ENCODE data around the gene TTC1.
"Not testable (repeated sequence)": the region's sequence is repeated elsewhere in the genome, so short reads cannot be mapped to it uniquely, and the experiment has no call there.

The TTC1 gene

DNA sequence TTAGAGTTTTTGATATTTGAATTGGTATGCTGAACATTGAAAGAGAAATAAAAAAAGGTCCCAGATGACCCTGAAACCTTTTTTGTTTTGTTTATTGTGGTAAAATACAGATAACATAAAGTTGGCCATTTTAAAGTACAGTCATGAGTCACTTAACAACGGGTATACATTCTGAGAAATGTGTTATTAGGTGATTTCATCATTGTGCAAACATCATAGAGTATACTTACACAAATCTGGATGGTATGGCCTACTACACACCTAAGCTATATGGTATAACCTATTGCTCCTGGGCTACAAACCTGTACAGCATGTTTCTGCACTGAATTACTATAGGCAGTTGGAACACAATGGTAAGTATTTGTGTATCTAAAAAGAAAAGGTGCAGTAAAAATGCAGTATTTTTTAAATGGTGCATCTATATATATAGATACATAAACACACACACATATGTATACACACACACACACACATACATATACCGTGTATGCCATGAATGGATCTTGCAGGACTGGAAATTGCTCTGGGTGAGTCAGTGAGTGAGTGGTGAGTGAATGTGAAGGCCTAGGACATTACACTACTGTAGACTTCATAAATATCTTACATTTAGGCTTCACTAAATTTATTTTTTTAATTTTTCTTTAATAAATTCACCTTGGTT lies 31.0 kb downstream of the TTC1 start:
- DNase-seq (ENCODE audit: low read depth in 3 of 3): no peak

DNA sequence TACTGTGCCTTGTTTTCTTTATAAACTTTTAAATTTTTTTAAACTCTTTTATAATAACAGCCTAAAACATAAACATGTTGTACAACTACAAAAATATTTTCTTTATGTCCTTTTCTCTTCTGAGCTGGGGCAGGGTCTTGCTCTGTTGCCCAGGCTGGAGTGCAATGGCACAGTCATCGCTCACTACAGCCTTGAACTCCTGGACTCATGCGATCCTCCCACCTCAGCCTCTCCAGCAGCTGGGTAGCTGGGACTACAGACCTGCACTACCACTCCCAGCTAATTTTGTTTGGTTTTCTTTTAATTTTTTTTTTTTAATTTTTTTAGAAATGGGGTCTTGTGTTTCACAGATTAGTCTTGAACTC lies 31.5 kb downstream of the TTC1 start:
- DNase-seq (ENCODE audit: low read depth in 3 of 3): no peak

- no peak for DNase-seq (ENCODE audit: low read depth in 3 of 3)
Observed at GRCh38 chr5:160042671-160043070, 33.7 kb downstream of the TTC1 start.

DNA sequence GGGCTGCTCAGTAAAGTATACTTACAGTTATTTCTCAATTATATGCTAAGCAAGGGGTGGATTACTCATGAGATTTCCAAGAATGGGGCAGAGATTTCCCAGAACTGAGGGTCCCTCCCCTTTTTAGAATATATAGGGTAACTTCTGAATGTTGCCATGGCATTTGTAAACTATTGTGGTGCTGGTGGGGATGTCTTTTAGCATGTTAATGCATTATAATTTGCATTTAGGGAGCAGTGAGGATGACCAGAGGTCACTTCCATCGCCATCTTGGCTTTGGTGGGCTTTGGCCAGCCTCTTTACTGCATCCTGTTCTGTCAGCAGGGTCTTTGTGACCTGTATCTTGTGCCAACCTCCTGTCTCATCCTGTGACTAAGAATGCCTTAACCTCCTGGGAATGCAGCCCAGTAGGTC lies 35.5 kb downstream of the TTC1 start:
- DNase-seq (ENCODE audit: low read depth in 3 of 3): no peak

DNA sequence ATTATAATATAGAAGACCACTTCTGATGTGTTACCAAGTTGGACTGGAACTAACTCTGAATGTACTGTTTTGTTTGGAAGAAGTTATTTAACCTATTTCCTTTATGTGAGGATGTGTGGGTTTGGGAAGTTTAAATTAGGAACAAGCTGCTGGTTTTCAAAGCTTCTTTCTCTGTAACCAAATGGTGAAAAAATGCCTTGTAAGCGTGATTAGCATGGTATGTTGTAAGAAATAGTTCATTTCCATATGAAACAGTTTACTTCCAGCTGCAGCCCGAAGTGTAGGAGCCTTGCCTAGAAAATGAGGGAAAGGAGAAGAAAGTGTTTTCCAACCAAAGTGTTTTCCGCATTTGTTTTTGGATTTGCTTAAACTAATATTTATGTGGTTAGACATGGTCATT lies 36.0 kb downstream of the TTC1 start:
- DNase-seq (ENCODE audit: low read depth in 3 of 3): no peak

DNA sequence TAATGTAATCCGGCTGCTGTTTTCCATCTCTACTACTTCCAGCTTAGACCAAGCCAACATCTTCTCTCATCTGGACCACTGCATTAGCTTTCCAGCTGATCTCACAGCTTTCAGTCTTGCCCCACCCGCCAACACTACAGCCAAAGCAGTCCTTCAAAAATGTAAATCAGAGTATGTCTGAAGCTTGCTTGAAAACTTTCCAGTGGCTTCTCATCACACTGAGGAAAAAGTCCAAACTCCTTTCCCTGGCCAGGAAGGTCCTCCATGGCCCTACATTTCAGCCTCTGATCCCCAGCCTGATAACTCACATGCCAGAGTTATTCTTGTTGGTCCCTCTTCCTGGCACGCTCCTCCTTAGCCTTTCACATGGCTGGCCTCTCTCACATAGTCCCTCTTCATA lies 38.5 kb downstream of the TTC1 start:
- no peak for DNase-seq (ENCODE audit: low read depth in 3 of 3)

DNA sequence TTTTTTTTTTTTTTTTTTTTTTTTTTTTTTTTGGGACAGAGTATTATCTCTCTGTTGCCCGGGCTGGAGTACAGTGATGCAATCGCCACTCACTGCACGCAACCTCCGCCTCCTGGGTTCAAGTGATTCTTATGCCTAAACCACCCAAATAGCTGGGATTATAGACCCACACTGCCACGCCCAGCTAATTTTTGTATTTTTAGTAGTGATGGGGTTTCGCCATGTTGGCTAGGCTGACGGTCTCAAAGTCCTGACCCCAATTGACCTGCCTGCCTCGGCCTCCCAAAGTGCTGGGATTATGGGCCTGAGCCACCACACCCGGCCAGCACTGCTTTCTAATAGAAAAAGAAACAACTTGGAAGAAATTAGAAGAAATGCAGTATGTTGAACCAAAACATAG lies 39.2 kb downstream of the TTC1 start:
- no peak for DNase-seq (ENCODE audit: low read depth in 3 of 3)

DNA sequence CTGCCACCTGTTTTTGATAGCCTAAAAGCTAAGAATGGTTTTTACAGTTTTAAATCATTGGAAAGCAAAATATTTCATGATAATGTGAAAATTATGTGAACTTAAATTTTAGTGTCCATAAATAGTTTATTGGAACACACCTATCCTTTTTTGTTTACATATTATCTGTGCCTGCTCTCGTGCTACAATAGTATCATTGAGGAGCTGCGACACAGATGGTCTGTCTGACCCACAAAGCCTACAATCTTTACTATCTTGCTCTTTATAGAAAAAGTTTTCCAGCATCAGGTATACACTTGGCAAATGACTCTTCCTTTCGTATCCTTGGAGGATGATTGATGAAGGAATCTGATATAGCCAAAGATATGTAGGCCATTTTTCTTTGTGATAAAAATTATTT lies 40.2 kb downstream of the TTC1 start:
- DNase-seq (ENCODE audit: low read depth in 3 of 3): no peak

DNA sequence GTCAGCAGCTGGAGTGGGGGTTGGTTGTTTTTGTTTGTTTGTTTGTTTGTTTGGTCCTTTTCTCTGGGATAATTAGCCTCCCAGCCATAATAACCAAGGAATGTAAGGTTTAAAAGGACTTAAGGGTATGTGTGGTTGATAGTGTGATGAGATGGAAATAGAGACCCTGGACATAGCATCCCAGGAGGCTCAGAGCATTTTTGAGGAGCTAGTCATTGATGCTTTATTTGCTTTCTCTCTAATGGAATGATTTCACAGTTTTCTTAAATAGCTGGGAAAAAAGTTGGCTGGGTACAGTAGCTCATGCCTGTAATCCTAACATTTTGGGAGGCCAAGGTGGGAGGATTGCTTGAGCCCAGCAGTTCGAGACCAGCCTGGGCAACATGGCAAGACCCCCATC lies 45.1 kb downstream of the TTC1 start:
- no peak for DNase-seq (ENCODE audit: low read depth in 3 of 3)

DNA sequence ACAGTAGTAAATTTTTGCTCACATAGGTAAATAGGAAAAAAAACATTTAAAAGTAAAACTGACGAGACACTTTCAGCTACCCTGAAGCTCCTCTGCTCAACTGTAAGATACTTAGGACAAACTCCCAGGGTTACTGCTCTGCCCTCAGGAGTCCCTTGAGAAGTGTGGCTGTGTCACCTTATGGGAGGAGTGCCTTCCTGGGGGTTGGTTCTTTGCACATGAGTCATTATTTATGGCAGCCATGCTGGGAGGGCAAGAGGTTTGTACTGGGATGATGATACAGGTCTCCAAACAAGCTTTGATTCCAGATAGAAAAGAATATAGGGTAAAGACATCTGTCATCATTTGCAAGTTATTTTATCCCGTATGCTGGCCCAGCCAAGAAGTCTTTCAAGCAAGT lies 45.9 kb downstream of the TTC1 start:
- DNase-seq (ENCODE audit: low read depth in 3 of 3): no peak

- no peak for DNase-seq (ENCODE audit: low read depth in 3 of 3)
Observed at GRCh38 chr5:160057256-160057655, 48.3 kb downstream of the TTC1 start.

- DNase-seq (ENCODE audit: low read depth in 3 of 3): no peak
Observed at GRCh38 chr5:160060001-160060400, 51.1 kb downstream of the TTC1 start.

DNA sequence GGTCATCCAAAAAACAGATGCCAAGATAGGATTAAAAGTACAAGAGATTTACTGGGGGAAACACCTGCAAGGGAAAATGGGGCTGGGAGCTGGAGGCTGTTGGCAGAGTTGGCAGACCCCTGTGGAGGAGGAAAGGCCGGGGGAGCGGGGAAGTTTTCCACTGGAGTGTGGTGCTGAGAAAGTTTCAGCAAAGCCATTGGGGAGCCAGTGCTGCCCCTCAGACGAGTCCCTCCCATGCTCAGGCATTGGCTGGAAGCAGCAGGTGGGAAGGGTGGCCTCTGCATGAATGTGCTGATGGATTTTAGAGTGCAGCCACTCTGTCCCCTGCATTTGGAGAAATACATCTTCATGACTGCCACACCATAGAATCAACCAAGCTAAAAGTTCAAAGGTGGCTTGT lies 52.8 kb downstream of the TTC1 start:
- DNase-seq (ENCODE audit: low read depth in 3 of 3): no peak

GRCh38 chr5:160064417-160064810 lies 55.5 kb downstream of the TTC1 start:
- DNase-seq (ENCODE audit: low read depth in 3 of 3): no peak

DNA sequence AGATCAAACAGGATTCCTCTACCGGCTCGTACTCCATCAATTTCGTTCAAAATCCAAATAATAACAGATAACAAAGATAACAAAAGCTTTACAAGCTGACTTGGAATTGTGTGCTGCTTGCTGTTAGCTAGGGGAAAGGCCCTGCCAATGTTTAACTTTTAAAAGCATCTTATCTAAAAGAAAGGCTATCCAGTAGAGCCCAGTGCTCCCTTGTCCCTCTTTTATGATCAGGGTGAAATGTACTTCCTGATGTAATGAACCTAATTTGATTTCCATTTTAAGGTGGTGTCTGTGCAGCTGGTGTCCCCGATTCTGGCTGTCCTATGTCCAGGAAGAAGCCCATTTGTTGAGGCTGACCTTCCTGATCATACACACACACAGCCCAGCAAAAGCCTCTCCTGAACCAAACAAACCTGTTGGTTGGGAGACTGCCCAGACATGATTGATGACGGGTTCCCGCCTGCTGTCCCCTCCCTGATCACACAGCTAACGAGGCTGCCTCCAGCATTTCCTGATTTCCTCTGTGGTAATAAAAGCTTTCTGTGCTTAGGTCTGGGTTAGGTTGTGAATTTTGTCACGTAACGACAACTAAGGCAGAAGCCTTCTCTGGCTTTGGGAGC lies 56.2 kb downstream of the TTC1 start:
- DNase-seq (ENCODE audit: low read depth in 3 of 3): no peak

DNA sequence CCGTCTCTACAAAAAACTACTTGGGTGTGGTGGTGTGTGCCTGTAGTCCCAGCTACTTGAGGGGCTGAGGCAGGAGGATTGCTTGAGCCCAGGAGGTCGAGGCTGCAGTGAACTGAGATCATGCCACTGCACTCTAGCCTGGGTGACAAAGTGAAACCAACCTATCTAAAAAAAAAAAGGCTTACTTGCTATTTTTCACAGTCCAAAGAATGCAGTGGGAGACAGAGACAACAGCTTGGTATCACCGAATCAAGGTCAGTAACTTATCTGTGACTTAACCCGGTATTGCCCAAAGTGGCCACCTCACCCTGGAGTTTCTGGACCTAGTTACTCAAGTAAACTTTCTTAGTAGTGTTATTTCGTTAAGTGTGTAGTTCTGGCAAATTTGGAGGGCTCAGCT lies 60.2 kb downstream of the TTC1 start:
- not testable (repeated sequence) for DNase-seq (ENCODE audit: low read depth in 3 of 3)

GRCh38 chr5:160071516-160071915 lies 62.6 kb downstream of the TTC1 start:
- no peak for DNase-seq (ENCODE audit: low read depth in 3 of 3)

GRCh38 chr5:160071916-160072315 lies 63.0 kb downstream of the TTC1 start:
- DNase-seq (ENCODE audit: low read depth in 3 of 3): no peak

DNA sequence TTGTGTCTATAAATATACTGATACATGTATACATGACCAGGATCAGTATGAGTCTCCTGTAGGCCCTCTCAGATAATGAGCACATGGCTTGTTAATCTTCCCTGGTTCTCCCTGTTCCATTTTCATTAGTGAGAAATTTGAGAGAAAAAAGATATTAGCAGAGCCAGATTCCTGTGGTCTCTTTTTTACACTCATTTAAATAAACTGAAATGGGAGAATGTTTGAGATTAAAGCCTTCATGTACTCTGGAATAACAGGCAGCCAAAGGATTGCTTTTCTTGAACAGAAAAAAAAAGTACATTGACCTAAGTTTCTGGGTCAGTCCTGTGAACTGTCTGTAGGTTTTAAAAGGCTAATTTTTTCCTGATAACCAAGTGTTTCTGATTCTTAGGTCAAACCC lies 66.1 kb downstream of the TTC1 start:
- no peak for DNase-seq (ENCODE audit: low read depth in 3 of 3)

DNA sequence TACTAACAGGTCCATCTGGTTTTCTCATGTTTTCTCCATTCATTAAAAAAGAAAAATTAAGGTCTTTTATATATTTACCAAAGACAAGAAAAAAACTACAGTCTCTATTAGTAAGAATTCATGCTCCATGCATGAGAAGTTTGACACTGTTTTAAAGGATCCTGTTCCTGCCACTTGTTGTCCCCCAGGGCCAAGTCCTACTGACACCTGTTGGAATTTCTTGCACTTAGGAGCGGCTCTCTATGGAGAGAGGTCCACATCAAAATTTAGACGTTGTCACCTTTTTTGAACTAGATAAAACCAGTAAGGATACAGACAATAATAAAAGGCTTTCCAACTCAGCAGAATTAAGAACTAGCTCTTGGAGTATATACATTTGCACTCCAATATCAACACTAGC lies 68.1 kb downstream of the TTC1 start:
- no peak for DNase-seq (ENCODE audit: low read depth in 3 of 3)

GRCh38 chr5:160079753-160080152 lies 70.8 kb downstream of the TTC1 start:
- no peak for DNase-seq (ENCODE audit: low read depth in 3 of 3)

DNA sequence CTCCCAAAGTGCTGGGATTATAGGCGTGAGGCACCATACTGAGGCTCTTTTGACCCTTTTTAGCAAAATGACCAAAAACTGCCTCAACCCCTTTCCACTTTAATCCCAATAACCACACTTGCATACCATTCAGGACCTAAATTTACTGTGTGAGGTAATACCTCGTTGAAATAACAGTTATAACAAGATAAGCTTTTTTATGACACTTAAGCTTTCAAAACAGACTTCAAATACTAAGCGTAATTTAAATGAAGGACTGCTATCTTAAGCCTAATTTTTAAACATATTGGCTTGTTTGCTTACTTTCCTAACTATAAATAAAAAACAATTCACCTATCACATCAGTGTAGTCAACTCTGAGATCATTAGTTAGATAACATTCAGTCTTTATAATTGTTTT lies 72.6 kb downstream of the TTC1 start:
- no peak for DNase-seq (ENCODE audit: low read depth in 3 of 3)

DNA sequence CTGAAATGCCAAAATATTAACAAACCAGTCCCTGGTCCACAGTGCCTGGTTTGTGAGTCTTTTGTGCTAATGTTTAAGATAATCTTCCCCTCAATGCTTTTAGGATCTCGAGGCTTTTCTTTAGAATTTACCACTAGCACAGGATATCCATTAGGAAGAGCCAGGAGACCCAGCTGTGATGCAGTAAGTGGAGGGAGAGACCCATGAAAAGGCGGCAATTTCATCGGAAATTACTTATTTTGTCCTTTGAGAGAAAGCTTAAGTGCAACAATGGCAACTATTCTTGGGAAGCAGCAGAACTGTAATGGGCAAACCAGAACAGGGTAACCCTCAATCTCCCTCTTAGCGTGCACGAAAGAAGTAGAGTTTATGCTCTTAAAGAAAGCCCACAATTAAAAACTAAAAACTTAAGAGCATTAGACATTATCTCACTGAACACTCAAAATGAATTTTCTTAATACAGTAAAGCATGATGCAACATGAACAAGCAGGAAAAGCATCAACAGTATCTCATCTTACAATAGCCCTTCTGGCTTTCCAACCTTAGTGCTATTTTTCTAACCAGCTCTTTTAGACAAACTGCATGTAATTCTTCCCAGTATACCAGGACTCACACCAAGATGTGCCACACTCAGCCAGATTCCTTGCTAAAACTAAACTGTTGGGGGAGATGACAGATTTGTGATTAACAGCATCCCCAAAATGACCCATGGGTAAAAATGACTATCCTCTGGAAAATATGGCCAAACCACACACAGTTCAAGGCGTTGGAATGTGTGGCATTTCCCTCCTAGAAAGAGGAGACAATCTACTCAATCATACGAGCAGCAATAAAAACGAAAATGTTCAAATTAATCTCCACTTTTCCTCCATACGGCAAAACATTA lies 73.9 kb downstream of the TTC1 start:
- no peak for DNase-seq (ENCODE audit: low read depth in 3 of 3)

Measured in stimulated activated CD4-positive, alpha-beta T cell treated with anti-CD3 and anti-CD28 coated beads, TNF-alpha, amount 100 ng/mL, for 24 hours (primary cell).